Sciatic nerve (tissue), 2 donors: ENCODE data around the gene CYP26B1. TPM values are rescaled to one million over a fixed set of nuclear protein-coding genes. Genes with fewer than 3 reads are reported as not detected.

Experiments used
- ATAC-seq: fragments of 200-7000 bp; cut with Tn5 transposase; one replicate; pipeline ENCODE4 v1.9.1; 2020; ENCODE audit warnings: mild to moderate bottlenecking, moderate library complexity
- DNase-seq: peaks from one replicate; pipeline ENCODE4 v3.0.0-alpha.2; 2020; ENCODE audit warnings: low spot score
- intact Hi-C: fragments of 100-400 bp; cut with DNase I; formaldehyde crosslinking; loops from one replicate; pipeline ENCODE4 v1.14.2; 2022
- total RNA-seq: library from RNA; stranded (reverse); fragmentation: NEBNext Ultra II Directional; extraction: Animal tissue kit (Norgen Biotek cat#: 25700); gene quantifications from one replicate; pipeline ENCODE4 v1.2.1, GENCODE V29; 2021
- donor health status: DM: no; HTN: no; CAD: no.
- donor health status: DM: no; HTN: no; CAD: no.

The CYP26B1 gene
- total RNA-seq, 1 donor from 2014 or later, result 12.7 TPM

GRCh38 chr2:72080286-72081145, 67.1 kb downstream of the CYP26B1 start:
- no peak for DNase-seq
- intact Hi-C loops, result no loop called here
- no peak for ATAC-seq
